T-helper 1 cell treated with Interleukin-12 subunit alpha and Interleukin-12 subunit beta and Interleukin-4 antibody, amounts not matched to agents 30 ng/mL and 1 ng/mL, for 36 hours (primary cell): Measurements from ENCODE around the gene FAM110D. TPM values are rescaled to one million over a fixed set of nuclear protein-coding genes. Genes with fewer than 3 reads are reported as not detected.

ENCODE experiments used
- intact Hi-C: fragments of 100-400 bp; cut with micrococcal nuclease; formaldehyde crosslinking; loops from one replicate; pipeline ENCODE4 v1.15.1; 2024
- total RNA-seq: library from RNA; stranded (reverse); gene quantifications from 2 replicates; pipeline ENCODE4 v1.2.3, GENCODE V29; 2022

The FAM110D gene
- total RNA-seq, 1 donor from 2014 or later: not detected

- intact Hi-C loops: no loop called here
Observed at GRCh38 chr1:26184086-26184485, 25.2 kb downstream of the FAM110D start.

DNA sequence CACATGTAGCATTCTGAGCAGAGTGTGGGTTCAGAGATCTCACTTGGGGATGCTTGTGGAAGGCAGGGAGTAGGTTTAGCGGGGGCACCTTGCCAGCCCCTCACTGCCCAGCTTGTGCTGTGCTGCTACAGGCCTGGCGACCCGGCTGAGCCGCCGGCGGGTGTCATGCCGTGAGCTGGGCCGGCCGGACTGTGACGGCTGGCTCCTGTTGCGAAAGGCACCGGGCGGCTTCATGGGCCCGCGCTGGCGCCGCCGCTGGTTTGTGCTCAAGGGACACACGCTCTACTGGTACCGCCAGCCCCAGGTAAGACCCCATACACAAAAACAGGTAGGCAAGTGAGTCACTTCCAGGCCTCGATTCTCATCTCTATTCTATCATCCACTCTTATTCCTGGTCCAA, 26.0 kb downstream of the FAM110D start:
- intact Hi-C loops: no loop called here

GRCh38 chr1:26187882-26188281, 29.0 kb downstream of the FAM110D start:
- intact Hi-C loops: no loop called here

- intact Hi-C loops: no loop called here
Observed at GRCh38 chr1:26188477-26188876, 29.6 kb downstream of the FAM110D start.

DNA sequence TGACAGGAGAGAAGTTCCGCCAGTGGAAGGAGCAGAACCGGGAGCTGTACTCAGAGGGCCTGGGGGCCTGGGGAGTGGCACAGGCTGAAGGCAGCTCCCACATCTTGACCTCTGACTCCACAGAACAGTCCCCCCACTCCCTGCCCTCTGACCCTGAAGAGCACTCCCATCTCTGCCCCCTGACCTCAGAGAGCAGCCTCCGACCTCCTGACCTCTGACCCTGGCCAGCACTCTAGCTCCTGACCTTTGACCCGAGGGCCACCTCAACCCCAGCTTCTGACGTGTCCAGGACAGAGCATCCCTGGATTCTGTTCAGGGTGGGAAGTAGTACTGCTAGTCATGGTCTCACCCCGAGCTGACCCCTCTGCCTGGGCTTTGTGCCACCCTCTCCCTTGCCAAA, 30.5 kb downstream of the FAM110D start:
- intact Hi-C loops: no loop called here

GRCh38 chr1:26189751-26190275, 30.9 kb downstream of the FAM110D start:
- intact Hi-C loops: no loop called here

GRCh38 chr1:26190373-26190987, 31.6 kb downstream of the FAM110D start, which contains the start of gene CATSPER4:
Gene CATSPER4, plus strand, starts transcription at chr1:26190602. Its CDS starts 26 bp downstream, at chr1:26190628.
- intact Hi-C loops: no loop called here

DNA sequence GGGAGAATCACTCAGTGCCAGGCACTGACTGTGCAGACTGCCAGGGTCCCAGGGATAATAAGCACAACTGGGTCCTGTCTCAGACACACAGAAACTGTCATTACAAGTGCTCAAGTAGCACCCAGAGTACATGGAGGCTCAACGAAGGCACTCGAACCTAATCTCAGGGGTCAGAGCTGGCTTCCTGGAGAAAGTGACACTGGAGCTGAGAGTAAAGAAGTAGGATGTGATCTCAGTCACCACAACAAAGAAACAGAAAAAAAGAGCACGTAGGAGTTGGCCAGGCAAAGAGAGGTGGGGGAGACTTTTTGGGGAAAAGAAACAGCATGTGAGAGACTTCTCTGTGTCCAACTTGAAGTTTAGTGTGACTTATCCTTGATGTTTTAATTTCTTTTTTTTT, 32.9 kb downstream of the FAM110D start:
- intact Hi-C loops: loop anchor here (1.0 kb wide), 1 partner anchor 43 kb away; the partner anchor contains the start of gene CEP85

GRCh38 chr1:26195805-26196204, 36.9 kb downstream of the FAM110D start:
- intact Hi-C loops: no loop called here

DNA sequence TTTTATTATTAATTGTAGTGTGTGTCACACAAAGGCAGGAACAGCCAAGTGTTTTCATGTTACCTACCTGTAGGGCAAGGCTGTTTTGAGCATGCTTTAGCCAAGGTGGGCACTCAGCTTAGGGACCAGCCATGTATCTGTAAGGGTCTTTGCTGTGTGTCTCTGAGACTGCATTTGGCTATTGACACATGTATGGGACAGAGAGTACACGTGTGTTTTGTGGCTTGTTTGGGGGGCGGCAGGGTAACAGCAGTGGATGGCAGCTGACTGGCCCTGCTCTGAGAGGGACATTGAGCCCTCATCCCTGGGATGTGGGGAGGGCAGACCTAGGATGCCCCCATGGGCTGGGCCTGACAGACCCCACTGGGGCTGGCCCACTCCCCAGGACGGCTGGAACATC, 38.4 kb downstream of the FAM110D start:
- intact Hi-C loops: no loop called here

- intact Hi-C loops: no loop called here
Observed at GRCh38 chr1:26197813-26198212, 38.9 kb downstream of the FAM110D start.

- intact Hi-C loops: no loop called here
Observed at GRCh38 chr1:26200413-26200812, 41.5 kb downstream of the FAM110D start.

DNA sequence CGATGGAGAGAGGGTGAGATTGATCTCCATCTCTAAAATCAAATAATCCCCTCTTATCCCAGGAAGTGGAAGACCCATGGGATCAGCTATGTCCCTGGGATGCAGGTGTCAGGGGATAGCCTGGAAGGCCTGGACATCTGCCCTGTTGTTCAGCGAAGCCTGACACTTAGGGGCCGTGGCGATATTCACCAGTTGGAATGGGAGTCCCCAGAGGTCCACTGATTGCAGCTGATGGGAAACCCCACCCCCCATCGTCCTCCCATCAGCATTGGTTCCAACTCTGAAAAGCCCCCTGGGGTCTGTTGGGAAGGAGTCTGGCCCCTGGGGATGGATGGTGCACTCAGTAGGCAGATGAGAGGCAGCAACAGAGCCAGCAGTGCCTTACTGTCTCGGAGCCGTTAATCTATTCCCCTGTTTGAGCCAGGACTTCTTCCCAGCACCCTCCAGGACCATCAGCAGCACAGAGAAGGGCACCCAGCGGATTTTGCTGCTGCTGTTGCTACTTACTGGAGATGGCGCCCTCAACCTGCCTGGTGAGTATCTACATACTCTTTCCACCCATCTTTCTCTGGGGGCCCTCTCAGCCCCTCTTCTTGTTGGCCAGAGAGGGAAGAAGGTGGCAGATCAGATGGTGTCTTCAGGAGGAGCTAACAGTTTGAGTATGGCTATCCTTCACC, 44.9 kb downstream of the FAM110D start:
- intact Hi-C loops: no loop called here

- intact Hi-C loops: no loop called here
Observed at GRCh38 chr1:26210147-26210870, 51.4 kb downstream of the FAM110D start.

DNA sequence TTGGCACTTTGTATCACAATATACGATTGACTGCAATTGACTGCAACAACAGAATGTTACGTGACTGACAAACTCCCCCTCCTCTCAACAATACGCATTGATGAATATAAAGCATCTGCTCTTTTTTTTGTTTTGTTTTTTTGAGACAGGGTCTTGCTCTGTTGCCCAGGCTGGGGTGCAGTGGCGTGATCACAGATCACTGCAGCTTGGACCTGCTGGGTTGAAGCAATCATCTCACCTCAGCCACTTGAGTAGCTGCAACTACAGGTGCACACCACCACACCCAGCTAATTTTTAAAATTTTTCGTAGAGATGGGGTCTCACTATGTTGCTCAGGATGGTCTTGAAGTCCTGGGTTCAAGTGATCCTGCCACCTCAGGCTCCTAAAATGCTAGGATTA, 53.8 kb downstream of the FAM110D start:
- intact Hi-C loops: no loop called here

DNA sequence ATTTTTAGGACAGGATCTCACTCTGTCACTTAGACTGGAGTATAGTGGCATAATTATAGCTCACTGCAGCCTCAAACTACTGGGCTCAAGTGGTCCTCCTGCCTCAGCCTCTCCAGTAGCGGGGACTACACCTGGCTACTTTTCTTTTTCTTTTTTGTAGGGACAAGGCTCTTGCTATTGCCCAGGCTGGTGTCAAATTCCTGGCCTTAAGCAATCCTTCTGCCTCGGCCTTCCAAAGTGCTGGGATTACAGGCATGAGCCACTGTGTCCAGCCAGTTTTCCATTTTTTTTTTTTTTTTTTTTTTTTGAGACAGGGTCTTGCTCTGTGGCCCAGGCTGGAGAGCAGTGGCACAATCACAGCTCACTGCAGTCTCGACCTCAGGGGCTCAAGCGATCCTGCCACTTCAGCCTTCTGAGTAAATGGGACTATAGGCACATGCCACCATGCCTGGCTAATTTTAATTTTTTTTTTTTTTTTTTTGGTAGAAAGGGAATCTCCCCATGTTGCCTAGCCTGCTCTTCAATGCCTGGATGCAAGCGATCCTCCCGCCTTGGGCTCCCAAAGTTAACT, 54.5 kb downstream of the FAM110D start:
- intact Hi-C loops: no loop called here

Other genes starting within 250 kb of the FAM110D start
- gene PAFAH2, start 161.0 kb upstream of the FAM110D start, total RNA-seq: 9.8 and 11.1 TPM in 2 replicates
- gene EXTL1, start 137.3 kb upstream of the FAM110D start, total RNA-seq: not detected in 2 replicates
- not detected in 2 replicates for gene SLC30A2, start 113.0 kb upstream of the FAM110D start, total RNA-seq
- not detected in 2 replicates for gene TRIM63, start 91.4 kb upstream of the FAM110D start, total RNA-seq
- gene PDIK1L, start 47.3 kb upstream of the FAM110D start, total RNA-seq: 17.4 and 19.8 TPM in 2 replicates
- not detected in 2 replicates for gene C1orf232, start 9.9 kb downstream of the FAM110D start, total RNA-seq
- 31.1 and 33.1 TPM in 2 replicates for gene ZNF593, start 10.8 kb downstream of the FAM110D start, total RNA-seq
- not detected in 2 replicates for gene ZNF593OS, start 12.8 kb downstream of the FAM110D start, total RNA-seq
- gene CNKSR1, start 18.4 kb downstream of the FAM110D start, total RNA-seq: 3.9 and 4.8 TPM in 2 replicates
- not detected in 2 replicates for gene CATSPER4, start 31.5 kb downstream of the FAM110D start, total RNA-seq
- gene CEP85, start 75.1 kb downstream of the FAM110D start, total RNA-seq: 34.8 and 35.6 TPM in 2 replicates
- 739 and 749 TPM in 2 replicates for gene SH3BGRL3, start 121.0 kb downstream of the FAM110D start, total RNA-seq
- gene UBXN11, start 147.6 kb downstream of the FAM110D start, total RNA-seq: 30.6 and 33.8 TPM in 2 replicates
- gene CD52, start 158.9 kb downstream of the FAM110D start, total RNA-seq: 1,323 and 1,401 TPM in 2 replicates
- gene CRYBG2, start 195.1 kb downstream of the FAM110D start, total RNA-seq: 3.8 and 4.2 TPM in 2 replicates
- 0.34 TPM in 1 of 2 replicates, not detected in the other for gene ZNF683, start 213.7 kb downstream of the FAM110D start, total RNA-seq